Fibroblast of skin of left quadriceps (primary cell): ENCODE measurements around the gene FBF1.
"Not testable (repeated sequence)": the region's sequence is repeated elsewhere in the genome, so short reads cannot be mapped to it uniquely, and the experiment has no call there.

Experiments
- DNase-seq, 2 experiments: peaks; one replicate each; pipeline ENCODE4 v3.0.0-alpha.2; 2013; ENCODE audit warnings: low read depth in 2 of 2

Gene FBF1, protein sequence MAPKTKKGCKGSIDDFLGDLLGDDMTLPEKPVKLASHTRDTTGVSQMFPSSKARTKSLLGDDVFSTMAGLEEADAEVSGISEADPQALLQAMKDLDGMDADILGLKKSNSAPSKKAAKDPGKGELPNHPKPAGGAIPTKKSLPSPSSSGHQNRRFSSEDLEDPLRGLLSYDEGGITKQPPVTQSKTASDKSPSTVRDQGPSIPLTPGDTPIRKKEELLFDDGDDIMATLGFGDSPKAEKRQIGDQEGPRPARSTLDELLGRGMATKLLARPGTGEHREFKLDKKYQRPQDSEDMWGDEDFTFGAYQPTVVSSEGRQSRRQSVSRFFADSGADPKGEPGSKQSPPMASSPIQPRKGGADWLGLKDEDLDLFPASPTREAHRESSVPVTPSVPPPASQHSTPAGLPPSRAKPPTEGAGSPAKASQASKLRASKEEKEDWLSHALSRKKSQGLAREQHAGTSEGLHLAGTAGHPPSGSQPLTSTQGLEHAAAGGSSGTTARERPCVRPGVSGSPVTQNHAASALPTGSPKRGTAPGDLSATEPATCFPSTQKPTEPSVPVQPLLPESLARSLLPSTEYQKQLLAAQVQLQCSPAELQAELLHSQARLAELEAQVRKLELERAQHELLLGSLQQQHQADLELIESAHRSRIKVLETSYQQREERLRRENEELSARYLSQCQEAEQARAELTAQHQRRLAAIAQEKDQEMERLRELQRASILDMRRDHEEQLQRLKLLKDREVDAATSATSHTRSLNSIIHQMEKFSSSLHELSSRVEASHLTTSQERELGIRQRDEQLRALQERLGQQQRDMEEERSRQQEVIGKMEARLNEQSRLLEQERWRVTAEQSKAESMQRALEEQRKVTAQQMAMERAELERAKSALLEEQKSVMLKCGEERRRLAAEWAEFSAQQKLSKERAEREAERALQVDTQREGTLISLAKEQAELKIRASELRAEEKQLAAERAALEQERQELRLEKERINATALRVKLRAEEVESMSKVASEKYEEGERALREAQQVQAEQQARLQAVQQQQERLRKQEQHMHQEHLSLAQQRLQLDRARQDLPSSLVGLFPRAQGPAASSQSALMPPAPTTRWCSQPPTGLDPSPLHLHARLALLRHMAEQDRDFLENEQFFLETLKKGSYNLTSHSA

GRCh38 chr17:75940727-75941441 is at the start of gene FBF1:
Gene FBF1, minus strand, starts transcription at chr17:75941042. Its CDS starts 2,893 bp downstream, at chr17:75938149.
- peak; percentile 76 to 77 for DNase-seq

- no peak for DNase-seq
Measured at GRCh38 chr17:75987041-75987440, 46.2 kb upstream of the FBF1 start.

DNA sequence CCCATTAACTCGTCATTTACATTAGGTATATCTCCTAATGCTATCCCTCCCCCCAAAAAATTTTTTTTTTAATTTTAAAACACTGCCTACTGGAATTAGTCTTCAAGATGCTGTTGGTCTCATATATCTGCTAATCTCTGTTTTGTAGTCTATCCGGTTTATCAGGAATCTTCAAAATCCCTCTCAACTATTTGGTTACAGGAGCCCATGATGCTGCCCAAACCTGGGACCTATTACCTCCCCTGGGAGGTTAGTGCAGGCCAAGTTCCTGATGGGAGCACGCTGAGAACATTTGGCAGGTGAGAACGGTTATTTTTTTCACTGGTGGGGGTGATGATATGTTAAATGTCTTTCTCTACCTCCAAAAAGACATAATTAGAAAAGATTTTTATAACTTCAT is 45.1 kb upstream of the FBF1 start:
- DNase-seq, result no peak

- no peak for DNase-seq
Measured at GRCh38 chr17:75983501-75984181, 42.8 kb upstream of the FBF1 start.

GRCh38 chr17:75981019-75981615 is 40.3 kb upstream of the FBF1 start:
- no peak for DNase-seq

- DNase-seq, result no peak
Measured at GRCh38 chr17:75980188-75981018, 39.6 kb upstream of the FBF1 start.

- peak in 1 of 2 experiments; percentile 37 for DNase-seq
Measured at GRCh38 chr17:75979705-75980187, 38.9 kb upstream of the FBF1 start.

DNA sequence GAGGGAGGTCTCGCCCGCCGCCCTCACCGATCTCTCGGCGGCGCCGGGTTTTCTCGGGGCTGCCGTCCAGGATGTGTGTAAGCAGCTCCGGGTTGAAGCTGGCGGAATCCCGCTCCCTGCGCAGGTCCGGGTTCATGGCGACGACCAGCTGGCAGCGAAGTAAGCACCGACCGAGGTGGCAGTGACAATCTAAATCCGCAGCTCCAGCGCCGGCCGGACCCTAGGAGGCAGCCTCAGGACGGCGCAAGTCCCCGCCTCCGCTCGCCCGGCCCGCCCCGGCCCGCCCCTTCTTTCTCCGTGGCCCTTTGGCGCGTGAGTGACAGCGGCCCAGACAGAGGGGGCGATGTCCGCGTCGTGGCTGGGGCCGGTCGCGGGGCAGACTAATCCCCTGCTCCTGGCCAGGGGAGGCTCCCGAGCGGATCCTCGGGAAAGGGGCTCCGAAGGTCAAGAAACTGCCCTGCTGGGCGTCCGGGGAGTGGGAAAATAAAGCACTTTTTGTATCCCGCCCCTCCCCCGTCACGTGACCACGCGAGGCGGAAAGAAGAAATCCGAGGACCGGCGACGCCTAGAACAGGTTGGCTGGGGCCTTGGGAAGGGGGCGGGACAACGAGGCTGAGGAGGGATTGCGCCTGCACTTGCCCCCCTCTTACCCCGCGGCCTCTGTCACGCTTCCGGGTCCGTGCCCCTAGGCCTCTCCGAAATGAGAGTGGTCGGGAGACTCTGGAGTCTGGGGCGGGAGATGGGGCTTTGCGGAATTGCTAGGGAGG is 38.3 kb upstream of the FBF1 start, which contains the start of the genes ACOX1 and TEN1:
TSS of gene ACOX1 (minus strand) at position 229 of the 767 bp plus-strand sequence. CDS start at position 136, 93 bp downstream.
TSS of gene TEN1 (plus strand) at position 303 of the 767 bp plus-strand sequence. CDS start 6,953 bp downstream, outside the sequence.
- peak; percentile 90 to 92 for DNase-seq

GRCh38 chr17:75976175-75976848 is 35.5 kb upstream of the FBF1 start:
- no peak for DNase-seq

DNA sequence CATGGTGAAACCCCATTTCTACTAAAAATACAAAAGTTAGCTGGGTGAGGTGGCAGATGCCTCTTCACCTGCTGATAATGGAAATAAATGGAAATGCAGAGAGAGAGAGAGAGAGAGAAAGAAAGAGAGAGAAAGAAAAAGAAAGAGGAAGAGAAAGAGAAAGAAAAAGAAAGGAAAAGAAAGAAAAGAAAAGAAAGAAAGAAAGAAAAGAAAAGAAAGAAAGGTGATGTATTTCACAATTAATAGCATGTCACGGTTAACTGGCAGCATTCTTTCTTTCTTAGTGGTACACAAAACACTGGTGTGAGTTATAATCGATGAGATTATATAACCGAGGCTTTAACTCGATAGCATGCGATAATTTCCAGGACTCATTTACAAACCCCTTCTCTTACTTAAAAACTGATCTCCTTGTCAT is 34.9 kb upstream of the FBF1 start:
- DNase-seq, result no peak

DNA sequence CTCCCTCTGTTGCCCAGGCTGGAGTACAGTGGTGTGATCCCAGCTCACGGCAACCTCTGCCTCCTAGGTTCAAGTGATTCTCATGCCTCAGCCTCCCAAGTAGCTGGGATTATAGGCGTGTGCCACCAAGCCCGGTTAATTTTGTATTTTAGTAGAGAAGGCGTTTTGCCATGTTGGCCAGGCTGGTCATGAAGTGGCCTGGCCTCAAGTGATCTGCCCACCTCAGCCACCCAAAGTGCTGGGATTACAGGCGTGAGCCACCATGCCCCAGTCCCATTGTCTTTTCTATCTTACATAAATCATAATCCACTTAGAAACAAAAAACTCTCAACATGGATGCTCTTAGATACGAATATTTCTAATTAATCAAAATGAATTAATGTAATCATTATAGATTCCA is 34.3 kb upstream of the FBF1 start:
- not testable (repeated sequence) for DNase-seq

- DNase-seq, result no peak
Measured at GRCh38 chr17:75970626-75971025, 29.8 kb upstream of the FBF1 start.

DNA sequence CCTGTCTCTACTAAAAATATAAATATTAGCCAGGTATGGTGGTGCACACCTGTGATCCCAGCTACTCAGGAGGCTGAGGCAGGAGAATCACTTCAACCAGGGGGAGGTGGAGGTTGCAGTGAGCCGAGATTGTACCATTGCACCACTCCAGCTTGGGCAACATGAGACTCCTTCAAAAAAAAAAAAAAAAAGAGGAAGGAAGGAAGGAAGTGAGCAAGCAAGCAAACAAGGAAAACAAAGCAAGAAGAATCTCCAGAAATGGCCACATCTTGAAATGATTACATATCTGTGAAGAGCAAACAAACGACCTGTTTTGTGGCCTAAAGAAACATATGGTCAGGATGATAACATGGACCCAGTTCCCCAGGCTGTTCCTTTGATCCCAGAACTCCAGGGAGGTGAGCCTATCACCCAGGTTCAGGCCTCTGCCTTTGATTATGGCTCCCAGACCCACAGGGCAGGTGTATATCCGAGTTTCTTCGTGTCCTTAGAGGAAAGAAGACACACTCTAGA is 29.2 kb upstream of the FBF1 start:
- DNase-seq, result peak in 1 of 2 experiments; percentile 8

GRCh38 chr17:75969044-75969443 is 28.2 kb upstream of the FBF1 start:
- not testable (repeated sequence) for DNase-seq

GRCh38 chr17:75965468-75965867 is 24.6 kb upstream of the FBF1 start:
- DNase-seq, result no peak

- DNase-seq, result no peak
Measured at GRCh38 chr17:75959839-75960511, 19.1 kb upstream of the FBF1 start.
